NT2/D1 (cell line): ENCODE results near the gene TATDN2.

Source experiments
- DNase-seq: peaks from one replicate; pipeline ENCODE4 v3.0.0-alpha.2; 2011; ENCODE audit warnings: low read depth, low spot score
- H3K27me3 ChIP-seq: 2 replicates; pipeline ENCODE4 v1.6.0; 2011; ENCODE audit warnings: mild to moderate bottlenecking; ENCODE audit not compliant: insufficient read length, insufficient read depth
- H3K36me3 ChIP-seq: 2 replicates; pipeline ENCODE4 v1.6.1; 2011; ENCODE audit warnings: mild to moderate bottlenecking, low read length, mixed read lengths; ENCODE audit not compliant: insufficient read depth, insufficient read length
- H3K4me1 ChIP-seq: 2 replicates; pipeline ENCODE4 v1.5.1; 2011; ENCODE audit not compliant: insufficient read depth, insufficient read length
- H3K4me3 ChIP-seq: 2 replicates; pipeline ENCODE4 v1.5.1; 2011; ENCODE audit warnings: low read depth; ENCODE audit not compliant: insufficient read length
- H3K9ac ChIP-seq: 2 replicates; pipeline ENCODE4 v1.6.0; 2011; ENCODE audit warnings: low read depth; ENCODE audit not compliant: insufficient read length
- H3K9me3 ChIP-seq: 2 replicates; pipeline ENCODE4 v1.5.1; 2011; ENCODE audit warnings: mild to moderate bottlenecking, low read length; ENCODE audit not compliant: insufficient read depth
- SUZ12 ChIP-seq: IDR thresholded peaks from 2 replicates; pipeline ENCODE4 v1.6.1; 2011; ENCODE audit not compliant: insufficient read length, insufficient read depth; ENCODE audit errors: extremely low read depth
- YY1 ChIP-seq: IDR thresholded peaks from 2 replicates; pipeline ENCODE4 v1.6.1; 2011; ENCODE audit not compliant: insufficient read length, insufficient read depth
- ZNF274 ChIP-seq: IDR thresholded peaks from 2 replicates; pipeline ENCODE4 v1.6.1; 2011; ENCODE audit warnings: mild to moderate bottlenecking, low read depth, low read length

The TATDN2 gene

DNA sequence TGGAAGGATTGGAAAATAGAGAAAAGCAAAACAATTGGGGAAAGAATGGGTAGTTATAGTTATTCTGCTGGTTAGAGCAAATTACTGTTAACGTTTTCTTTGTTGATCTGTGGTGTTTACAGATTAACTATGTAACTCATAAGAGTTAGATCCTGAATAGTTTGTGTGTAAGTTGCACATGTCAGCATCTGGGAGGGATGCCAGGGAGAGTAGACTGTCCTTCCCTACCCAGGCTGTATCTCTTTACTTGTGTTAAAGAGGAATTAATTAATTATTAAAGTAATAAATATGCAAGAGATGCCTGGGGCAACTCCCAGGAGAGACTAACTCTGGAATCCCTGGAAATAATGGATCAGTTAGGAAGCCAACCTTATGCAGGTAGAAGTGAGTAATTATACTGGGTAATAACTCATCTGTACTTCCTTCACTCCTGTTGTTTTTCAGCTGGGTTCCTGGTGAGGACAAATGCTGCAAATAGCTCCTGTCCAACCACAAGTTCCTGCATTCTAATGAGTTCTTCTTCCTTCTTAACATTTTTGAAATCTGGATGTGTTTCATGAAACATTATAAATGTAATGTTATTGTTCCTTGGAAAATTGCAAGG, 25.5 kb downstream of the TATDN2 start:
- Histone ChIP-seq H3K36me3 (peaks cover 89% of the 10 kb centered on the region), H3K27me3 (no peaks in the 10 kb centered on the region), H3K9me3 (no peaks in the 10 kb centered on the region), H3K4me3 (no peak overlapping the region), H3K9ac (no peak overlapping the region), H3K4me1 (peaks cover 2% of the 10 kb centered on the region)
- no peak for DNase-seq
- TF ChIP-seq SUZ12, result no peak
- TF ChIP-seq ZNF274, result no peak
- no peak for TF ChIP-seq YY1

- Histone ChIP-seq H3K9ac (no peak overlapping the region), H3K4me1 (peaks cover 2% of the 10 kb centered on the region), H3K4me3 (no peak overlapping the region), H3K27me3 (no peaks in the 10 kb centered on the region), H3K36me3 (peaks cover 89% of the 10 kb centered on the region), H3K9me3 (no peaks in the 10 kb centered on the region)
- TF ChIP-seq ZNF274 (no peak), SUZ12 (no peak), YY1 (no peak)
- DNase-seq, result no peak
Measured at GRCh38 chr3:10274601-10275000, 26.3 kb downstream of the TATDN2 start.

GRCh38 chr3:10277115-10277625, 28.9 kb downstream of the TATDN2 start:
- Histone ChIP-seq H3K27me3 (no peaks in the 10 kb centered on the region), H3K9me3 (no peaks in the 10 kb centered on the region), H3K9ac (no peak overlapping the region), H3K4me3 (no peak overlapping the region), H3K4me1 (peaks cover 2% of the 10 kb centered on the region), H3K36me3 (peaks cover 80% of the 10 kb centered on the region)
- no peak for TF ChIP-seq YY1
- TF ChIP-seq SUZ12, result no peak
- TF ChIP-seq ZNF274, result no peak
- no peak for DNase-seq

- no peaks in the 10 kb centered on the region for H3K9me3 ChIP-seq
- no peaks in the 10 kb centered on the region for H3K4me1 ChIP-seq
- no peak overlapping the region for H3K4me3 ChIP-seq
- TF ChIP-seq ZNF274, result no peak
- no peak for TF ChIP-seq SUZ12
- no peak overlapping the region for H3K9ac ChIP-seq
- peaks cover 77% of the 10 kb centered on the region for H3K36me3 ChIP-seq
- DNase-seq, result no peak
- no peaks in the 10 kb centered on the region for H3K27me3 ChIP-seq
Measured at GRCh38 chr3:10278501-10278900, 30.2 kb downstream of the TATDN2 start.

DNA sequence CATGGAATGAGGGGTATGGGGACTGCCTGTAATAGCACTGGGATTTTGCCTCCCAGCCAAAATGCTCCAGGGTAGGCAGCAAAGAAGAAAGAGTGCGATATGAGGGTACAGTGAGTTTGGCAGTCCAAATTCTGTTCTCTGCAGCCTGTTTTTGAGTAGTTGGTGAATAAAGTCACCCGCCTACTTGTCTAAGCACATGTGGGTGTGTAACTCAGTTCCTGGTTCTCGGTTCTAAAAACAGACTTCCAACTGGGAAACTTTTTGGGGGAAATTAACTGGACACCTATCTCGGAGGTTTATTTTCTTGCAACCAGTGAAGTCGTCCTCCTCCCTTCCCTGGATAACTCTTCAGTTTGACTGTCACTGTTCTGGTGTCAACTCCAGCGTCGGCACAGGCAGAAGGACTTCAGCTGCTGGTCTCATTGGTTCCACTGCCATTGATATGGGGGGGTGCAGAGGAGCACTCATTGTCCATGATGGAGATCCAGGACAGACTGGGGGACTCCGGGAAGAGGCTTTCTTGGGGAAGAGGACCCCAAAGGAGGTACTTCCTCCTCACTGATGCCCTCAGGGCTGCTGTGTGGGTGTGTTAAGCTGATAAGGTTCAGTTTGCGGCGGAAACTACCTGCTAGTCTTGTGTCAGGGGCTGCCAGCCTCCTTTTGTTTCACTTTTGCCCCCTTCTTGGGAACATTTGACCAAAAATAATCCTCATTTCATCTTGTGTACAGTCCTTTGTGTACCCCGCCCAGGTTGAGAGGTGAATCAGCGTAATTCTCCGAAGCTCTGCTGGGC, 31.3 kb downstream of the TATDN2 start:
- peaks cover 73% of the 10 kb centered on the region for H3K36me3 ChIP-seq
- no peak for TF ChIP-seq YY1
- no peak for TF ChIP-seq SUZ12
- TF ChIP-seq ZNF274, result no peak
- H3K9ac ChIP-seq, result no peak overlapping the region
- no peak for DNase-seq
- no peaks in the 10 kb centered on the region for H3K27me3 ChIP-seq
- no peak overlapping the region for H3K4me3 ChIP-seq
- H3K9me3 ChIP-seq, result no peaks in the 10 kb centered on the region
- H3K4me1 ChIP-seq, result peaks cover 3% of the 10 kb centered on the region

- no peaks in the 10 kb centered on the region for H3K9me3 ChIP-seq
- TF ChIP-seq SUZ12 (no peak), YY1 (no peak), ZNF274 (no peak)
- no peaks in the 10 kb centered on the region for H3K27me3 ChIP-seq
- no peak for DNase-seq
- no peak overlapping the region for H3K9ac ChIP-seq
- H3K4me3 ChIP-seq, result no peak overlapping the region
- H3K36me3 ChIP-seq, result peaks cover 71% of the 10 kb centered on the region
- peaks cover 8% of the 10 kb centered on the region for H3K4me1 ChIP-seq
Measured at GRCh38 chr3:10280177-10280529, 31.9 kb downstream of the TATDN2 start.

DNA sequence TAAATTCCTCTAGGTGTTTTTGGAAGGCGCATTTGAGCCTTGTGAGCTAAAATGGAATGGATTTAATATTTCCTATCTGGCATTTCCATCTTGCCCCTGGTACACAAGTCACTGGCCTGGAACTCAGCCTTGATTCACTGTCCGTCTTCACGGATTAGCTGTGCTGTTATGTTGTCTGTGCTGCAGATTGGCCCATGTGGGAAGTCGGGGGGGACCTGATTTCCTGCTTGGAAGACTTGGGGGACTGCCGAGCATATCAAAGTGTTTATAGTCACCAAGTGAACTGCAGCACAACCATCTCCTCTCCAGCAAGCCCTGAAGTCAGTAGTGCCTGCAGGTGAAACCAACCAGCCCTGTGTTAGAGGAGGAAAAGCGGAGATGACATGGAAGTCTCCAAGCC, 32.3 kb downstream of the TATDN2 start:
- TF ChIP-seq YY1, result no peak
- no peak for DNase-seq
- Histone ChIP-seq H3K27me3 (no peaks in the 10 kb centered on the region), H3K9me3 (no peaks in the 10 kb centered on the region), H3K4me3 (no peak overlapping the region), H3K36me3 (peaks cover 68% of the 10 kb centered on the region), H3K4me1 (peaks cover 8% of the 10 kb centered on the region), H3K9ac (no peak overlapping the region)
